A549 treated with GW870086 at 1 μM for 4 hours (cell line): Measurements from ENCODE around the gene CYLD. TPM values are rescaled to one million over a fixed set of nuclear protein-coding genes. Genes with fewer than 3 reads are reported as not detected.

Source experiments
- total RNA-seq: library from RNA; stranded (reverse); fragments of 200-300 nt; extraction: Qiagen RNA extraction; gene quantifications from 5 replicates; pipeline ENCODE4 v1.2.3, GENCODE V29; 2022; ENCODE audit warnings: low read depth

CYLD gene
- total RNA-seq = 11.3 to 15.5 TPM (median 12.7 TPM) in 5 replicates

GRCh38 chr16:50741781-50742575, at the start of gene CYLD:
Gene CYLD, plus strand, starts transcription at chr16:50742086. Its CDS starts 7,613 bp downstream, at chr16:50749699.

GRCh38 chr16:50692999-50693781, 48.7 kb upstream of the CYLD start, which contains the start of gene NOD2:
Gene NOD2, plus strand, starts transcription at chr16:50693606. Its CDS starts 5,890 bp downstream, at chr16:50699496.

Other genes starting within 250 kb of the CYLD start
- 0.11 to 0.48 TPM (median 0.36 TPM) in 5 replicates for gene NKD1, start 193.7 kb upstream of the CYLD start, total RNA-seq
- gene SNX20, start 60.8 kb upstream of the CYLD start, total RNA-seq = not detected in 5 replicates
- 0.05 TPM in 1 of 5 replicates, not detected in the others for gene NOD2, start 48.5 kb upstream of the CYLD start, total RNA-seq